Effector memory CD4-positive, alpha-beta T cell (primary cell): ENCODE data around the gene LRIG2.
A peak's percentile ranks its signal among the peaks of the same experiment; 100 is the strongest.
"Not testable (repeated sequence)": the region's sequence is repeated elsewhere in the genome, so short reads cannot be mapped to it uniquely, and the experiment has no call there.

Source experiments
- DNase-seq, 3 donors: peaks; one replicate each; pipeline ENCODE4 v3.0.0-alpha.2; 2020
- H3K27ac ChIP-seq: 2 replicates; pipeline ENCODE4 v1.7.0; 2013; ENCODE audit warnings: mild to moderate bottlenecking, low read length, moderate library complexity; ENCODE audit not compliant: insufficient read depth, poor library complexity, severe bottlenecking
- H3K27me3 ChIP-seq: replicated peaks from 2 replicates; pipeline ENCODE4 v1.7.0; 2013; ENCODE audit warnings: mild to moderate bottlenecking, low read length; ENCODE audit not compliant: insufficient read depth, control insufficient read depth, poor library complexity, severe bottlenecking
- H3K36me3 ChIP-seq: 2 replicates; pipeline ENCODE4 v1.7.0; 2013; ENCODE audit warnings: mild to moderate bottlenecking, low read length, moderate library complexity; ENCODE audit not compliant: control insufficient read depth, insufficient read depth
- H3K4me1 ChIP-seq: 2 replicates; pipeline ENCODE4 v1.7.0; 2013; ENCODE audit warnings: low read length, mild to moderate bottlenecking; ENCODE audit not compliant: control insufficient read depth, insufficient read depth, poor library complexity, severe bottlenecking
- H3K4me3 ChIP-seq: 2 replicates; pipeline ENCODE4 v1.7.0; 2013; ENCODE audit warnings: low read length, low read depth, mild to moderate bottlenecking; ENCODE audit not compliant: insufficient read depth, poor library complexity, severe bottlenecking
- H3K9me3 ChIP-seq: 2 replicates; pipeline ENCODE4 v1.7.0; 2013; ENCODE audit warnings: mild to moderate bottlenecking, low read length, moderate library complexity; ENCODE audit not compliant: control insufficient read depth

LRIG2 gene

GRCh38 chr1:113040041-113040440 is 33.0 kb upstream of the LRIG2 start:
- H3K27ac ChIP-seq, result no peak overlapping the region
- peaks cover 5% of the 10 kb centered on the region for H3K4me1 ChIP-seq
- no peaks in the 10 kb centered on the region for H3K9me3 ChIP-seq
- H3K27me3 ChIP-seq, result no peaks in the 10 kb centered on the region
- DNase-seq, result no peak
- H3K4me3 ChIP-seq, result no peak overlapping the region
- no peaks in the 10 kb centered on the region for H3K36me3 ChIP-seq

DNA sequence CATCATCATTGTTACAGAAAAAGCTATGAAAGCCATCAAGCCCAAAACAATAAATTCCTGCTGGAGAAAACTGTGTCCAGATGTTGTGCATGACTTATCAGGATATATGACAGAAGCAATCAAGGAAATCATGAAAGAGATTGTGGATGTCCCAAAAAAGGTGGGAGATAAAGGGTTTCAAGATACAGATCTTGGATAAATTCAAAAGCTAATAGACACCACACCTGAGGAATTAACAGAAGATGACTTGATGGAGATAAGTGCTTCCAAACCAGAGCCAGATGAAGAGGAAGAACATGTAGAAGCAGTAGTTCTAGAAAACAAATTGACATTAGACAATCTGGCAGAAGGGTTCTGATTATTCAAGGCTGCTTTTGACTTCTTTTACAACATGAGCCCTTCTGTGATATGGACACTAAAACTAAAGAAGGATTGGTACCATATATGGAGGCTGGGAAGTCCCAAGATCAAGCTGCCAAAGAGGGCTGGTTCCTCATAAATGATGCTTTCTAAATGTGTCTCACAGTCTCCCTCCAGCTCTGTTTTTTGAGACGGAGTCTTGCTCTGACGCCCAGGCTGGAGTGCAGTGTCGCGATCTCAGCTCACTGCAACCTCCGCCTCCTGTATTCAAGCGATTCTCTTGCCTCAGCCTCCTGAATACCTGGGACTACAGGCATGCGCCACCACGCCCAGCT is 32.1 kb upstream of the LRIG2 start:
- peaks cover 5% of the 10 kb centered on the region for H3K4me1 ChIP-seq
- no peak overlapping the region for H3K27ac ChIP-seq
- no peaks in the 10 kb centered on the region for H3K36me3 ChIP-seq
- DNase-seq, result no peak
- H3K9me3 ChIP-seq, result no peaks in the 10 kb centered on the region
- H3K27me3 ChIP-seq, result no peaks in the 10 kb centered on the region
- H3K4me3 ChIP-seq, result no peak overlapping the region

DNA sequence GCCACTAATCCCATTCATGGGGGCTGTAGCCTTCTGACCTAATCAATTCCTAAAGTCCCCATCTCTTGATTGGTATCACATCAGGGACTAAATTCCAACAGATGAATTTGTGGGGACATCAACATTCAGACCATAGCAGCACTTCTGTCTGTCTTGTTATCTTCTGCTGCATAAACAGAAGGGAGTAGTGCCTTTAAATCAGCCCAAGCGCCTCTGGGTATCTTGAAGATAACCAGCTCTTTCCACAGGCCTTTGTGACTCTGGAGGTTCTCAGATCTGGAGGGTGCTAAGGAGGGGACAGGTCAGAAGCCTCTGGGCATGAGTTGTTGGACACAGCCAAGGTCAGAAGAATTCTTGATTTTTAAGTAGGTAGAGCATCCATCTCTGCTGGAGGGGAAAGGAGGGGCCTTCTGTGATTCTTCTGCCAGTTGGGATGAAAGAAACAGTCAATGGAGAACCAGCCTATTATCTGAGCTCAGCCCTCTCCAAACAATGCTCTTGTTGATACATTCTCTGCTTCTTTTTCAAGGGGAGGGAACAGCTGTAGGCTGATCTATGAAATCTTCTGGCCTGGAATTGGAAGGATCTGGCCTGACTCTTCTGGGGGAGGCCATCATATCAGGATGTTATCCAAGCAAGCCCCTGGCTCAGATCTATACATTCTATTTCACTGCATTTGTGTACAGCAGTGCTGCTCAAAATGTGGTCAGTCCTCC is 31.3 kb upstream of the LRIG2 start:
- H3K4me3 ChIP-seq, result no peak overlapping the region
- no peak for DNase-seq
- peaks cover 10% of the 10 kb centered on the region for H3K4me1 ChIP-seq
- no peaks in the 10 kb centered on the region for H3K27me3 ChIP-seq
- no peaks in the 10 kb centered on the region for H3K9me3 ChIP-seq
- no peaks in the 10 kb centered on the region for H3K36me3 ChIP-seq
- H3K27ac ChIP-seq, result no peak overlapping the region

- Histone ChIP-seq H3K27me3 (no peaks in the 10 kb centered on the region), H3K4me1 (peaks cover 16% of the 10 kb centered on the region), H3K9me3 (no peaks in the 10 kb centered on the region), H3K36me3 (no peaks in the 10 kb centered on the region), H3K4me3 (no peak overlapping the region), H3K27ac (no peak overlapping the region)
- DNase-seq, result no peak
Observed at GRCh38 chr1:113042285-113043143, 30.5 kb upstream of the LRIG2 start.

DNA sequence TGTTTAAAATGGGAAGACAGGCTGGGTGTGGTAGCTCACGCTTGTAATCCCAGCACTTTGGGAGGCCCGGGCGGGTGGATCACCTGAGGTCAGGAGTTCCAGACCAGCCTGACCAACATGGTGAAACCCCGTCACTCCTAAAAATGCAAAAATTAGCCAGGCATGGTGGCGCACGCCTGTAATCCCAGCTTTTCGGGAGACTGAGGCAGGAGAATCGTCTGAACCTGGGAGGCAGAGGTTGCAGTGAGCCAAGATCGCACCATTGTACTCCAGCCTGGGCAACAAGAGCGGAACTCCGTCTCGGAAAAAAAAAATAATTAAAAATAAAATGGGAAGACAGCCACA is 29.9 kb upstream of the LRIG2 start:
- not testable (repeated sequence) for H3K4me3 ChIP-seq, DNase-seq, H3K36me3 ChIP-seq, H3K9me3 ChIP-seq, H3K27me3 ChIP-seq, H3K27ac ChIP-seq
- peaks cover 16% of the 10 kb centered on the region for H3K4me1 ChIP-seq

DNA sequence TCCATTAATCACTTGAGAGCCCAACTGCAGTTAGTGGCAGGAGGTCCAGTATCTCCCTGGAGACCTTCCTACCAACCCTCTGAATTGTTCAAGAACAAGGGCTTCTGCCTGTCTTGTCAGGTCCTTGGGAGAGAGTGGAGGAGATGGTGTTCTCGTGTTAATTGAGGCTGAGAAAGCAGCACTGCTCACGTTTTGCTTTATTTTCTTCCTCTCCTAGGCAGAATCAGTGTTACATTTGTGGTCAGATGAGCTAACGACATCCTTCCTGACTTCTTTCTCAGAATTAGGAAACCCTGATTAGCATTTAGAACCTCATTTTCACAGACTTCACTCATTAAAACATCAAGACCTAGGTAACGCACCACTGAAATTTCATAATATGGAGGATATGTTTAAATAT is 26.4 kb upstream of the LRIG2 start:
- Histone ChIP-seq H3K9me3 (no peaks in the 10 kb centered on the region), H3K4me3 (peak overlapping the region; percentile 27), H3K4me1 (peaks cover 16% of the 10 kb centered on the region), H3K36me3 (no peaks in the 10 kb centered on the region), H3K27me3 (no peaks in the 10 kb centered on the region), H3K27ac (peak overlapping the region; percentile 30)
- no peak for DNase-seq

DNA sequence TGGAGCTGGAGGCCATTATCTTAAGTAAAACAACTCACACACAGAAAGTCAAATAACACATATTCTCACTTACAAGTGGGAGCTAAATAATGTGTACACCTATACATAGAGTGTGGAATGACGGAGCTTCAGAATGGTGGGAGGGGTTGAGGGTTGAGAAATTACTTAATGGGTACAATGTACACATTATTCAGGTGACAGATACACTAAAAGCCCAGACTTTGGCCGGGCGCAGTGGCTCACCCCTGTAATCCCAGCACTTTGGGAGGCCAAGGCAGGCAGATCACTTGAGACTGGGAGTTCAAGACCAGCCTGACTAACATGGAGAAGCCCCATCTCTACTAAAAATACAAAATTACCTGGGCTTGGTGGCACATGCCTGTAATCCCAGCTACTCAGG is 24.9 kb upstream of the LRIG2 start:
- H3K9me3 ChIP-seq, result no peaks in the 10 kb centered on the region
- no peaks in the 10 kb centered on the region for H3K36me3 ChIP-seq
- H3K27me3 ChIP-seq, result no peaks in the 10 kb centered on the region
- DNase-seq, result no peak
- H3K27ac ChIP-seq, result no peak overlapping the region
- H3K4me1 ChIP-seq, result peaks cover 10% of the 10 kb centered on the region
- no peak overlapping the region for H3K4me3 ChIP-seq

DNA sequence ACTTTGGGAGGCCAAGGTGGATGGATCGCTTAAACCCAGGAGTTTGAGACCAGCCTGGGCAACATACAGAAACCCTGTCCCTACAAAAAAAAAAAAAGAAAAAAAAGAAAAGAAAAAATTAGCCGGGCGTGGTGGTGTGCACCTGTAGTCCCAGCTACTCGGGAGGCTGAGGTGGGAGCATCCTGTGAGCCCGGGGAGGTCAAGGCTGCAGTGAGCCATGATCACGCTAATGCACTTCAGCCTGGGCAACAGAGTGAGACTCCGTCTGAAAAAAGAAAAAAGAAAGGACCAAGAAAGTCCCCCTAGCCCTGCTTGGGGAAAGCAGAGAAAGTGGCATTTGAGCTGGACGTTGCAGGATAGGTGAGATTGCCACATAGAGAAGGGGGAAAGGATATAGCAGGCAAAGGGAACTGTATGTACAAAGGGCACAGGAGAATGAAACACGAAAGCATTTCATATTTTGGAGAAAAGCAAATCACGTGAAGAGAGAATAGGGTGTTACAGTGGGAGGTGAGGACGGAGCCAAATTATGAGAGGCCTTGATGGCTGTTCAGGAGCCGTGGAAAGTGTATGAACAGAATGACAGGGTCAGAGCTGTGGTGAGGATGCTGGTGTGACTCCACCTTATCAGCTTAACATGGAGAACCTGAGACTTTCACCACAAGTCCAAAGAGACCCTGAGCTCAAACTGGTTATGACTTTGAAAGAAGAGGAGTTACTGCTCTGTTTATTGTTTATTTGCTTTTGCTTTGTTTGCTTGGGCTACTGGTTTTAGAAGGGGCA is 19.5 kb upstream of the LRIG2 start:
- no peaks in the 10 kb centered on the region for H3K27me3 ChIP-seq
- no peaks in the 10 kb centered on the region for H3K4me1 ChIP-seq
- no peak for DNase-seq
- no peak overlapping the region for H3K27ac ChIP-seq
- no peaks in the 10 kb centered on the region for H3K9me3 ChIP-seq
- no peaks in the 10 kb centered on the region for H3K36me3 ChIP-seq
- no peak overlapping the region for H3K4me3 ChIP-seq

- Histone ChIP-seq H3K9me3 (no peaks in the 10 kb centered on the region), H3K27me3 (no peaks in the 10 kb centered on the region), H3K27ac (no peak overlapping the region), H3K36me3 (no peaks in the 10 kb centered on the region), H3K4me3 (no peak overlapping the region), H3K4me1 (no peaks in the 10 kb centered on the region)
- DNase-seq, result no peak
Observed at GRCh38 chr1:113055570-113055969, 17.4 kb upstream of the LRIG2 start.
